Stimulated activated CD8-positive, alpha-beta memory T cell treated with anti-CD3 and anti-CD28 coated beads, Interleukin-4, amount 100 ng/mL, for 24 hours (primary cell): ENCODE results near the gene OOSP4B.
"Not testable (repeated sequence)": the region's sequence is repeated elsewhere in the genome, so short reads cannot be mapped to it uniquely, and the experiment has no call there.

Source experiments
- DNase-seq: peaks from one replicate; pipeline ENCODE4 v3.0.0-alpha.2; 2020; ENCODE audit warnings: low read depth

Gene OOSP4B

GRCh38 chr11:60059521-60060240, 42.7 kb downstream of the OOSP4B start:
- no peak for DNase-seq

- no peak for DNase-seq
Measured at GRCh38 chr11:60064111-60064510, 47.1 kb downstream of the OOSP4B start.

GRCh38 chr11:60065801-60066200, 48.8 kb downstream of the OOSP4B start:
- no peak for DNase-seq

- DNase-seq = no peak
Measured at GRCh38 chr11:60069450-60069849, 52.5 kb downstream of the OOSP4B start.

GRCh38 chr11:60071644-60072043, 54.7 kb downstream of the OOSP4B start:
- DNase-seq = not testable (repeated sequence)

GRCh38 chr11:60077216-60077817, 60.3 kb downstream of the OOSP4B start:
- DNase-seq = no peak

- no peak for DNase-seq
Measured at GRCh38 chr11:60077981-60078380, 61.0 kb downstream of the OOSP4B start.

GRCh38 chr11:60078745-60079144, 61.8 kb downstream of the OOSP4B start:
- DNase-seq = no peak

GRCh38 chr11:60080535-60080934, 63.6 kb downstream of the OOSP4B start:
- DNase-seq = no peak
